SK-N-MC (cell line): ENCODE measurements around the gene F12.
"Not testable (repeated sequence)": the region's sequence is repeated elsewhere in the genome, so short reads cannot be mapped to it uniquely, and the experiment has no call there.

Experiments
- DNase-seq: peaks from one replicate; pipeline ENCODE4 v3.0.0-alpha.2; 2011; ENCODE audit warnings: low read depth, low spot score
- H3K27ac ChIP-seq: fragments of 200-600 bp; sonication (generic); 2 replicates; pipeline ENCODE4 v1.5.1; 2016; ENCODE audit warnings: mixed run types
- H3K36me3 ChIP-seq: fragments of 200-600 bp; sonication (generic); 2 replicates; pipeline ENCODE4 v1.6.1; 2017; ENCODE audit warnings: antibody characterized with exemption, low read length, mixed read lengths; ENCODE audit not compliant: insufficient read depth
- H3K4me3 ChIP-seq: fragments of 200-600 bp; sonication (generic); 2 replicates; pipeline ENCODE4 v1.5.1; 2016
- H3K9ac ChIP-seq: fragments of 200-600 bp; sonication (generic); 2 replicates; pipeline ENCODE4 v1.8.0; 2017; ENCODE audit warnings: mixed run types, mixed read lengths; ENCODE audit not compliant: insufficient read length
- H3K9me3 ChIP-seq: fragments of 200-600 bp; sonication (generic); 2 replicates; pipeline ENCODE4 v1.6.1; 2017; ENCODE audit warnings: low read depth, mild to moderate bottlenecking, antibody characterized with exemption, low read length, moderate library complexity, mixed read lengths
- EZH2 ChIP-seq: fragments of 200-600 bp; sonication (generic); IDR thresholded peaks from one replicate; pipeline ENCODE4 v1.6.1; 2017; ENCODE audit warnings: antibody characterized with exemption
- FOXP2 ChIP-seq: optimal IDR thresholded peaks from 2 replicates; pipeline ENCODE3; 2011; ENCODE audit warnings: mild to moderate bottlenecking, moderate library complexity; ENCODE audit not compliant: insufficient read depth; ENCODE audit errors: extremely low read length, control extremely low read depth
- POLR2AphosphoS5 ChIP-seq: IDR thresholded peaks from 2 replicates; pipeline ENCODE4 v1.6.1; 2012; ENCODE audit warnings: mild to moderate bottlenecking, low read depth, low read length, borderline replicate concordance

The F12 gene

DNA sequence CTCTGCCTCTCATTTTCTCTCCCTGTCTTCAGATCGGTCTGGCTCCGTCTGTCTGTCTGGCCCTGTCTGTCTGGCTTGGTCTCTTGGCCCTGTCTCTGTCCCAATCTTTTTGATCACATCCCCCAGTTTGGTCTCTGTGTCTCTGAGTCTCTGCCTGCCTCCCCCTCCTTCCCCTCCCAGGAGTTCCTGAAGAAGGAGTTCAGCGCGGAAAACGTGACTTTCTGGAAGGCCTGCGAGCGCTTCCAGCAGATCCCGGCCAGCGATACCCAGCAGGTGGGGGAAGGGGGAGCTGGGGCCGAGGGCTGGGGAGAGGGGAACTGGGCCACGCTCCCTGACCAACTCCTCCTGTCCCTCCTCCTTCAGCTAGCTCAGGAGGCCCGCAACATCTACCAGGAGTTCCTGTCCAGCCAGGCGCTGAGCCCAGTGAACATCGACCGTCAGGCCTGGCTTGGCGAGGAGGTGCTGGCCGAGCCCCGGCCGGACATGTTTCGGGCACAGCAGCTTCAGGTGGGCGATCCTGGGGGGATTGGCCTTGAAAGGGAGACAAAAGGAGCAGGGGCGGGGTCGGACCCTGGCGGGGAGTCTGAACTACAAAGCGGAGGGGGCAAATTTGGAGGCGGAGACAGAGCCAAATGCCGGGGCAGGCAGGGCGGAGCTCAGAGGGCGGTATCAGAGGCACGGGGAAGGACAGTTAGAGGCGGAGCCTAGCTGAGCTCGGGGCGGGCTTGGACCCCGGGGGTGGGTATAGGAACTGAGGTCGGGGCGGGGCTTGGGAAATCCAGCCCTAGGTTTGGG lies 42.6 kb downstream of the F12 start:
- 0 out of 2 replicates have a peak overlapping the region, but pooled peaks have one; percentile 30 for H3K4me3 ChIP-seq
- TF ChIP-seq POLR2AphosphoS5 = no peak
- TF ChIP-seq EZH2 = no peak
- no peak for TF ChIP-seq FOXP2
- no peaks in the 10 kb centered on the region for H3K9me3 ChIP-seq
- H3K36me3 ChIP-seq = no peaks in the 10 kb centered on the region
- no peak for DNase-seq
- peak overlapping the region; percentile 41 for H3K9ac ChIP-seq
- H3K27ac ChIP-seq = peak overlapping the region; percentile 42; the same call in 1 of the 2 replicates

GRCh38 chr5:177365845-177366527 lies 43.4 kb downstream of the F12 start:
- DNase-seq = no peak
- Histone ChIP-seq H3K9me3 (no peaks in the 10 kb centered on the region), H3K4me3 (no peak overlapping the region), H3K36me3 (no peaks in the 10 kb centered on the region), H3K9ac (no peak overlapping the region), H3K27ac (peak overlapping the region; percentile 42; the same call in 1 of the 2 replicates)
- no peak for TF ChIP-seq EZH2
- TF ChIP-seq POLR2AphosphoS5 = no peak
- TF ChIP-seq FOXP2 = no peak

GRCh38 chr5:177364159-177364962 lies 45.0 kb downstream of the F12 start:
- Histone ChIP-seq H3K9me3 (no peaks in the 10 kb centered on the region), H3K36me3 (no peaks in the 10 kb centered on the region), H3K9ac (no peak overlapping the region), H3K27ac (no peak overlapping the region), H3K4me3 (no peak overlapping the region)
- DNase-seq = no peak
- TF ChIP-seq EZH2 = no peak
- no peak for TF ChIP-seq FOXP2
- no peak for TF ChIP-seq POLR2AphosphoS5

DNA sequence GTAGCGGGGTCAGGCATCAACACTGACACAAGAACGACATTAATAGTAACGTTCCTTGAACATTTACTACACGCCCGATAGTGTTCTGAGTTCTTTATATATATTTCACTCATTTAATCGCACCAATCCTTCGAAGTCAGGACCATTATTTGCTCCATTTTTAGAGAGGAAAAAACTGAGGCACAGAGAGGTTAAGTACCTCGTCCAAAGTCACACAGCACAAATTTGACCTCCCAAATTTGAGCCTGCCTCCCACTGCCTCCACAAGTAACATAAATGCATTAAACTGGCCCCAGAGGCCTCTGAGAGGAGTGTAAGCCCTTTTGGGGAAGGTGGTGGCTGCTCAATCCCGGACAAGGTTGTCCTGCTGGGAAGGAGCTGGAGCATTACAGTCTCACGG lies 45.8 kb downstream of the F12 start:
- TF ChIP-seq EZH2 = no peak
- no peak for TF ChIP-seq POLR2AphosphoS5
- TF ChIP-seq FOXP2 = no peak
- Histone ChIP-seq H3K27ac (no peak overlapping the region), H3K9me3 (no peaks in the 10 kb centered on the region), H3K9ac (no peak overlapping the region), H3K36me3 (no peaks in the 10 kb centered on the region), H3K4me3 (peak overlapping the region; percentile 74)
- no peak for DNase-seq

DNA sequence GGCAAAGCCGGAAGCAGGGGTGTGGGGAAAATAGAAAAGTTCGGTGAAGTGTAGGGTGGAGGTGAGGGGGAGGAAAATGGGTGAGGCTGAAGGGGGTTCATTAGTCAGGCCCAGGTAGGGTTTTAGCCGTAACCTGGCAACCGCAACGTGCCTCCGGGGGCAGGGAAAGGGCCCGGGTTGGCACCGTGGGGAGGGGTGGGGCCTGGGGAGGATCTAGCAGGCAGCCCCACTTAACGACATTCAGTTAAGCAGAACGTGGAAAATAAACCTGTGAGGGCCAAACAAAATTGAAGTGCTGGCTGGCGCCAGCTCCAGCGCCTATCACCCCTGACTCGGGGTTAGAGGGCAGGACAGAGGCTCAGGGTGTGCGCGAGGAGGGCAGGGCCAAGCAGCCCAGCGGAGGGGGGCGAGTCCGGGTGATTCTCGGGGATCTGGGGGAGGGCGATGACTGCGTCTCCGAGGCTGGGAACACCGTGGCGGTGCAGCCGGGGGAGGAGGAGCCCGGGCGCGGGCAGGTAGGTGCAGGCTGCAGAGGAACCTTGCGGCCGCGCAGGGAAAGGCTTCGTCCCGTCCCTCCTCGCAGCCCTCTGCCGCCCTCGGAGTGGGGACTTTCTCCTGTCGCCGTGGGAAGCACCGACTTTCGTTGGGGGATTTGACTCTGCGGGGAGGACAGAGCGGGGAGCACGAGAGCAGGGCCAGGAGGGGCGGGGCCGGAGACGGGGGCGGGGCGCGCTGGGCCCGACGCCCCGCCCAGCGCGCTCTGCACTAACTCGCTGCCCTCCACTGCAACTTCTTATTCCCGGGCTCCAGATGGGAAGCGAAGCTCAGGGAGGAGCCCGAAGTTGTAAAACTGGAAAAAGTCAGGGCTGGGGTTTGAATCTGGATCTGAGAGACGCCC lies 46.5 kb downstream of the F12 start:
- peak overlapping the region; percentile 74 for H3K4me3 ChIP-seq
- TF ChIP-seq POLR2AphosphoS5 (peak; percentile 40; the same call in 1 of the 2 replicates), EZH2 (no peak)

GRCh38 chr5:177362292-177362609 lies 47.1 kb downstream of the F12 start:
- no peak for DNase-seq
- Histone ChIP-seq H3K36me3 (no peaks in the 10 kb centered on the region), H3K4me3 (no peak overlapping the region), H3K27ac (no peak overlapping the region), H3K9me3 (no peaks in the 10 kb centered on the region), H3K9ac (no peak overlapping the region)
- no peak for TF ChIP-seq FOXP2
- TF ChIP-seq EZH2 = no peak
- TF ChIP-seq POLR2AphosphoS5 = no peak

More for the DNA sequence above, 46.5 kb downstream of the F12 start:
- no peak overlapping the region for H3K9ac ChIP-seq
- H3K36me3 ChIP-seq = no peaks in the 10 kb centered on the region
- no peak overlapping the region for H3K27ac ChIP-seq
- DNase-seq = no peak
- H3K9me3 ChIP-seq = no peaks in the 10 kb centered on the region

GRCh38 chr5:177361418-177362291 lies 47.7 kb downstream of the F12 start:
- TF ChIP-seq FOXP2 (no peak), POLR2AphosphoS5 (no peak), EZH2 (no peak)
- Histone ChIP-seq H3K9me3 (no peaks in the 10 kb centered on the region), H3K27ac (no peak overlapping the region), H3K4me3 (no peak overlapping the region), H3K36me3 (no peaks in the 10 kb centered on the region), H3K9ac (no peak overlapping the region)
- DNase-seq = no peak

DNA sequence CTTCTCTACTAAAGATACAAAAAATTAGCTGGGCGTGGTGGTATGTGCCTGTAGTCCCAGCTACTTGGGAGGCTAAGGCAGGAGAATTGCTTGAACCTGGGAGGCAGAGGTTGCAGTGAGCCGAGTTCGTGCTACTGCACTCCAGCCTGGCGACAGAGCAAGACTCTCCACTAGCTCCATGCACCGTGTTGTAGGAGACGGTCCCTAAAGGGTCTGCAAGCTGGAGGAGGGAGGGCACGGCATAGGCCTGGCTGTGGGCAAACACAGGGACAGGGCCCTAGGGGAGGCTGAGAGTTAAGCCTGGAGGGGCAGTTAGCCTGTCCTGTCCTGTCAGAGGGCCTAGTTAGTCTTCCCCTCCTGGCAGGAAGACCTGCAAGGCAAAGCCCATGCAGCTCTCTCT lies 48.6 kb downstream of the F12 start:
- H3K36me3 ChIP-seq, H3K27ac ChIP-seq, H3K9ac ChIP-seq, H3K4me3 ChIP-seq, DNase-seq, H3K9me3 ChIP-seq: not testable (repeated sequence)
